ENCODE results near the gene ZNF91. TPM values are rescaled to one million over a fixed set of nuclear protein-coding genes. Genes with fewer than 3 reads are reported as not detected.
A peak's percentile ranks its signal among the peaks of the same experiment; 100 is the strongest.
"Not testable (repeated sequence)": the region's sequence is repeated elsewhere in the genome, so short reads cannot be mapped to it uniquely, and the experiment has no call there.

ZNF91 gene
- total RNA-seq, 4 donors from 2014 or later: 171 to 214 (median 193) TPM

- Histone ChIP-seq H3K27me3 (no peaks in the 10 kb centered on the region), H3K4me1 (peaks cover 0 to 20% (median 5%) of the 10 kb centered on the region in 4 donors), H3K27ac (peak overlapping the region in 1 of 4 donors; percentile 56), H3K9me3 (no peaks in the 10 kb centered on the region), H3K4me3 (no peak overlapping the region), H3K36me3 (no peaks in the 10 kb centered on the region)
- DNase-seq: no peak
- TF ChIP-seq POLR2A (IDR thresholded peaks at IDR 0.05): no peak
- no peak for TF ChIP-seq CTCF (IDR thresholded peaks at IDR 0.05)
Measured at GRCh38 chr19:23399443-23399842, 4.2 kb upstream of the ZNF91 start.

- H3K36me3 ChIP-seq, H3K9me3 ChIP-seq, DNase-seq, H3K27me3 ChIP-seq: not testable (repeated sequence)
- peaks cover 0 to 38% (median 10%) of the 10 kb centered on the region in 4 donors for H3K4me1 ChIP-seq
- peak overlapping the region; percentile 12 to 97 (median 62) for H3K27ac ChIP-seq
- H3K4me3 ChIP-seq: peak overlapping the region in 1 of 4 donors; percentile 75
Measured at GRCh38 chr19:23395722-23396117, 449 bp upstream of the ZNF91 start.

- peaks cover 0 to 11% (median 0%) of the 10 kb centered on the region in 3 donors for H3K36me3 ChIP-seq
- DNase-seq: peak; percentile 40 to 67 (median 60)
- H3K9me3 ChIP-seq: no peaks in the 10 kb centered on the region
- H3K27me3 ChIP-seq: no peaks in the 10 kb centered on the region
- peak overlapping the region; percentile 88 to 98 (median 94) for H3K27ac ChIP-seq
- peak overlapping the region; percentile 67 to 90 (median 72) for H3K4me3 ChIP-seq
- TF ChIP-seq CTCF (IDR thresholded peaks at IDR 0.05) (no peak), POLR2A (IDR thresholded peaks at IDR 0.05) (no peak)
- H3K4me1 ChIP-seq: peaks cover 0 to 34% (median 10%) of the 10 kb centered on the region in 4 donors
Measured at GRCh38 chr19:23394511-23394910, 760 bp downstream of the ZNF91 start.

GRCh38 chr19:23393121-23393520 is 2.1 kb downstream of the ZNF91 start:
- Histone ChIP-seq H3K9me3 (no peaks in the 10 kb centered on the region), H3K27ac (peak overlapping the region in 1 of 4 donors; percentile 98), H3K36me3 (peaks cover 0 to 23% (median 0%) of the 10 kb centered on the region in 3 donors), H3K4me1 (peaks cover 0 to 34% (median 10%) of the 10 kb centered on the region in 4 donors), H3K27me3 (no peaks in the 10 kb centered on the region), H3K4me3 (peak overlapping the region in 2 of 4 donors; percentile 75 to 90)
- DNase-seq: no peak
- TF ChIP-seq POLR2A (IDR thresholded peaks at IDR 0.05) (no peak), CTCF (IDR thresholded peaks at IDR 0.05) (no peak)

- peaks cover 0 to 34% (median 10%) of the 10 kb centered on the region in 4 donors for H3K4me1 ChIP-seq
- no peak overlapping the region for H3K4me3 ChIP-seq
- peaks cover 0 to 2% (median 0%) of the 10 kb centered on the region in 4 donors for H3K9me3 ChIP-seq
- DNase-seq: no peak
- H3K27ac ChIP-seq: peak overlapping the region in 1 of 4 donors; percentile 23
- no peak for TF ChIP-seq CTCF (IDR thresholded peaks at IDR 0.05)
- TF ChIP-seq POLR2A (IDR thresholded peaks at IDR 0.05): no peak
- H3K36me3 ChIP-seq: peaks cover 0 to 40% (median 0%) of the 10 kb centered on the region in 3 donors
- H3K27me3 ChIP-seq: no peaks in the 10 kb centered on the region
Measured at GRCh38 chr19:23391236-23391635, 4.0 kb downstream of the ZNF91 start.

- Histone ChIP-seq H3K36me3 (peaks cover 0 to 88% (median 0%) of the 10 kb centered on the region in 3 donors), H3K9me3 (peaks cover 0 to 41% (median 6%) of the 10 kb centered on the region in 4 donors), H3K4me3 (no peak overlapping the region), H3K4me1 (no peaks in the 10 kb centered on the region), H3K27ac (no peak overlapping the region), H3K27me3 (no peaks in the 10 kb centered on the region)
- TF ChIP-seq POLR2A (IDR thresholded peaks at IDR 0.05) (no peak), CTCF (IDR thresholded peaks at IDR 0.05) (no peak)
- DNase-seq: no peak
Measured at GRCh38 chr19:23385404-23385803, 9.9 kb downstream of the ZNF91 start.
